GM19238 (cell line): ENCODE measurements around the gene MPRIP.

Experiments
- DNase-seq: peaks from one replicate; pipeline ENCODE4 v3.0.0; 2011; ENCODE audit warnings: low spot score; ENCODE audit not compliant: insufficient read length

Gene MPRIP

DNA sequence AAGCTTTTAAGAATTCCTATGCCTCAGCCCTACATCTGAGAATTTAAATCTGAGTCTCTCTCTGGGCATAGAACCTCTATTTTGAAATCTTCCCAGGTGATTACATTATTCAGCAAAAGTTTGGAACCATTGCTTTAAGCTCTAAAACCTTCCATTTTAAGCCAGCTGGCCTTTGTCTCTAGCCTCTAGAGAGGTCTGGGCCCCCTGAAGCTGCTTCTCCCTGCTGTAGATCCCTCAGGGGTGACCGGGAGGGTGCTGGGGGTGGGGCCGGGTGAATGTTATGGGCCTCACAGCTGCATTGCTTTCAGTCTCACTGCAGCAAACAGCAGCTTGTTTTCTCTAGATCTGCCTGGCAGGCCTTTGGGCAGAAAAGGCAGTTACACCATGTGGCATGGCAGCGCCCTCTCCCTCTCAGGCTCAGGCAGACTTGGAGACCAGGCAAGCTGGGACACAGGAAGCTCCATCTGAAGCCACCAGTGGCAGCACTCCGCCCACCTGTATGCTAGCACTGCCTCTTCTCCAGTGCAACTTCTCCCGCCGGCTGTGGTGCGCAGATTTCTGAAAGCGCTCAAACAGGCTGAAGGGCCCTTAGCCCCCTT lies 66.3 kb downstream of the MPRIP start:
- DNase-seq = no peak

DNA sequence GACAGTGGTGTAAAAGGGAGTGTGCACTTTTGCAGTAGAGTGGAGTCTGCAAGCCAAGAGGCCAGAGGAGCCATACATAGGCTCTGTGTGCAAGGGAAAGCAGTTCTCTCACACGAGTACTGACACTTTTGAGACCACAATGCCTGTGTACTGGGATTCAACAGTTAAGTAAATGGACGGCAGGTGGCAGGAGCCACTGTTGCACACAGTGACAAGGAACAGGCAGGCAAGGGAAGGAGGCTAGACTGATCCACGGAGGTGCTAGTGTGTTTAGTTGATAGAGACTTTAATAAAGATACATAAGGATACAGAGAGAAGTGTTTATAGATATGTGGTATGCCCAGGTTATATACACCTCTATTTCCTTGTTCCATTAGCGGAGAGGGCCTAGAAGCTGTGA lies 67.0 kb downstream of the MPRIP start:
- DNase-seq = no peak

DNA sequence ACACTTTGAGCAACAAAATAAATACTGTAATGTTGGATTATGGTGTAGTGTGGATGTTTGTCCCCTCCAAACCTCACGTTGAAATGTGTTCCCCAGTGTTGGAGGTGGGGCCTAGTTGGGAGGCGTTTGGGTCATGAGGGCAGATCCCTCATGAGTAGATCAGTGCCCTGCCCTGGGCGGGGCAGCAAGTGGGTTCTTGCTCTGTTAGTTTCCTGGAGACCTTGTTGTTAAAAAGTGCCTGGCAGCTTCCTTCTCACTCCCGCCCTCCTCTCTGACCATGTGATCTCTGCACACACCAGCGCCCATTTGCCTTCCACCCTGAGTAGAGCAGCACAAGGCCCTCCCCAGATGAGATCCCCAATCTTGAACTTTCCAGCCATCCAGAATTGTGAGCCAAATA lies 67.7 kb downstream of the MPRIP start:
- no peak for DNase-seq

DNA sequence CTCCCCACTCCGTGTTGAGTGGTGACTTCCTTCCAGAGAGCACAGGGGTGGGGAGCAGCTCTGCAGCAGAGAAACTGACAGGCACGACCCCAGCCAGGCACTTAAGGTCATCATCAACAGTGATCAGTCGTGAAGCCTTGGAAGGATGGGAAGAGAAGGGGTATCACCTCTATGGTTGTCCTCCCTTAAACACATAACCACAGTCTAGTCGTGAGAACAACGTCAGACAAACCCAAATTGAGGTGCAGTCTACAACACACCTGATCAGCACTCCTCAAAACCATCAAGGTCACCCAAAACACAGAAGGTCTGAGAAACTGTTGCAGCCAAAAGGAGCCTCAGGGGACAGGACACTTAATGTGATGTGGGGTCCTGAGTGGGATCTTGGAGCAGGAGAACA lies 68.3 kb downstream of the MPRIP start:
- no peak for DNase-seq

DNA sequence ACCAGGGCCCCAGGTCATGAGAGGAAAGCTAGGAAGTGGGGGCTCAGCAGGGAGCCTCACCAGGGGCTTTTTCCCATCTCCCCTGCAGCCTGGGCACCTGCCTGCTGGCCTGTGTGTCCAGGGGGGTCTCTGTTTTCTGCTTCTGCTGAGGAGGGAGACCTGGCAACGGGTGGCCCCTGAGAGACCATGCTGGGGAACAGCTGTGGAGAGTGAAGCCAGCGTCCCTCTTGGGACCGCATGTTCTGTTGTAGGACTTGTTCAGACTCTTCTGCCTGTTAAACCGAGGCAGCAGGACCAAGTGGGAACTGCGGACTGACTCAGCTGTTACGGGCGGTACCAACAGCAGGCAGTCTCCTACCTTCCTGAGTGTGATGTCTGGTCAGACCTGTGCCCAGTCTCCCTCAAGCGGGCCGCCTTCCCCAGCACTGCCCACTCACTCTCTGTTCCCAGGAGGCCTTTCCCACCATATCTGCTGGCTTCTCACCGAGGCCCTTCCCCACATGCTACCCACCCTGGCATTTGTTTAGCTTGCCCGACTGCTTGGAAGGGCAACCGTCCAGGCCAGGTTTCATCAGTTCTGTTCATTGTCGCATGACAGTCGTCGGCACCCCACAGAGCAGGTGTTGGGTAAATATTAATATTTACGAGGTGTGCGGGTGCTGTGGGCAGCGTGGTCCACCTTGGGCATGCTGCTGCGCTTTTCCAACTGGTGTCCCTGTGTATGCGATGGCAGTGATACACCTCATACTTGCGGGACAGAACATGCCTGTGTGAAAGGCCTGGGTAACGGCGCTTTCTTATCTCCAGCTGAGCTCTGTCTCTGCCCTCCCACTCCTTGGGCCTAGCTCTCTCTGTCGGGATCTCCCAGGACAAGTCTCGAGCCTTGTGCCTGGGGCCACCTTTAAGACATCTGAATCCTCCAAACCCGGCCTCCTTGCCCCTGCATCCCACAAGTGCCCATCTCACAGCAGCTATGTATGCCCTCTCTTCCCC lies 69.4 kb downstream of the MPRIP start:
- DNase-seq = no peak

DNA sequence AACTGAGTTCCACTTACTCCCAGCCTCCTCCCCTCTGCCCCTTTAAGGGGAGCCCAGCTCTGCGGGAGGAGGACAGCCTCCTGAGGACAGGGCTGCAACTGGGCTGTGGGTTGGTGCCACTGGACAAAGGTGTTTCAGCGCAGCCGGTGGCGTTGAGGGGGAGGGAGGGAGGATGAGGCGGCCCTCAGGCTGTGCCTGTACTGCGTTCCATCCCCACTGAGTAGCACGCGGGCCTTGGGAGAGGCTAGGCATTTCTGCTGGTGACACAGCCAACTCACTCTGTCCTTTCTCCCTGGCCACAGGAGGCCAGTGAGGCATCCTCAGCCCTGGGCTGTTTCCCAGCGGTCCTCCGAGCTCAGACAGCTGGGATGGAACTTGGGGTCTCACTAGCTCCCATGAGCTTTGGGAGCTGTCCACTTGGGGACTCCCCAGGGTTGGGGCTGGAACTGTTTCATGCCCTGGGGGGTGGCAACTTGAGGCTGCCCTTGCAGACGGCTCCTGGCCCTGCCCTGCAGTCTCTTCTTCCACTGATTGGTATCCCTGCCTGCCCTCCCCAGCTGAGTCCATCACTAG lies 70.5 kb downstream of the MPRIP start:
- DNase-seq = no peak

DNA sequence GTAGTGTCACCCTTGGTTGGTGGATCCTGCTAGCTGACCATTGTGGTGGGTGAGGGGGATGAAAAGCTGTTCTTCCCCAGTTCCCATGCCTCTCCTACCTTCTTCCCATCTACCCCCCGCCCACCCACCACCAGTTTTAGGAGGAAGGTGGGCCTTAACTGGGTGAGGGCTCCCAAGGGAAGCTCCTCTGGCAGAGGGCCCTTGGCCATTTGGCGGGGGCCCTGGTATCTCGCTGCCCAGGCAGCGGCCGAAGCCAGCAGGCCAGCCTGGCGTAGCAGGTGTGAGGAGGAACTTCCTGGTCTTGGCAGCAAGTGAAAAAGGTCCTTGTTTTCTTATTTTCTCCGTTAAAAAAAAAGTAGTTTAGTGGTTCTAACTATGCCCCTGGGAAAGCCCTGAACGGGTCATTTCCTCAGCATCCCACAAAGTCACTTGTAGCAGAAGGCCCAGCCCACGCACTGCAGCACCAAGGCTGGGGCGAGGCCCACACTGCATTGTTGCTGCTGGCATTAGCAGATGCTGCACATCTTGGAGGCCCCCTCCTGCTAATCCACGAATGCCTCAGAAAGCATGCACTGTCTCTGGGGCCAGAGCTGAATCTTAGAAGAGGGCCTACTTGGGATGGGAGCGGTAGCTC lies 72.5 kb downstream of the MPRIP start:
- no peak for DNase-seq

DNA sequence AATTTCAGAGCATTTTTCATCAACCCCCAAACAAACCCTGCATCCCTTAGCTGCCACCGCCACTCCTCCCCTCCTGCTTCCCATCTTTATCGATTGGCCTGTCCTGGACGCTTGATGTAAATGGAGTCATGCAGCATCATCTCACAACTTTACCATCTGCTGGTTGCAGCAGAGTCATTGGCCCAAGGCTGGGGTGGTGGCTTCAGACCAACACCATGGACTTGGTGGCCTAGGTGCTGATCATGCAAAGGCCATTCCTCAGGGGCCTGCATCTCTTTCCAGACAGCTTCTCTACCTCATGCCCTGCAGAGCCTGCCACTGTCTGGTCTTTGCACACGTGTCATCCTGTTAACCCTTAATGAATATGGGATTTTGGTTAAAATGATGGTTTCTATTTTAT lies 73.4 kb downstream of the MPRIP start:
- DNase-seq = no peak

DNA sequence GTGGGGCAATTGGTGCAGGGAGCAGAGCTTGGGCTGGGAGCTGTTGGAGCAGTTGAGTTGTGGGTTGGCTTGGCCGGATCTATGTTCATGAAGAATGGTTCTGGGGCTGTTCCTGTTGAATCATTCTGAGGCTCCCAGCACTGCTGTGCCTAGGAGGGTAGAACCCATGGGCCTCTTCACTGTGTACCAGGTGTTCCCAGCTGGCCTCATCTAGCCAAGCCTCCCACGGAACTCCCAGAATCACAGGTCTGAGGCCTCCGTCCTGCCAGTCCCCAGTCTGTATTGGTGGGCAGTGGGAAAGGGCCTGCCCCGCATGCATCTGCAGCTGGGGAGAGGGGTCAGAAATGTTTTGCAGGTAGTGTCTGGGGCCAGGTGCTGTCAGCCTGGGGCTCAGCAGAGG lies 74.1 kb downstream of the MPRIP start:
- no peak for DNase-seq

DNA sequence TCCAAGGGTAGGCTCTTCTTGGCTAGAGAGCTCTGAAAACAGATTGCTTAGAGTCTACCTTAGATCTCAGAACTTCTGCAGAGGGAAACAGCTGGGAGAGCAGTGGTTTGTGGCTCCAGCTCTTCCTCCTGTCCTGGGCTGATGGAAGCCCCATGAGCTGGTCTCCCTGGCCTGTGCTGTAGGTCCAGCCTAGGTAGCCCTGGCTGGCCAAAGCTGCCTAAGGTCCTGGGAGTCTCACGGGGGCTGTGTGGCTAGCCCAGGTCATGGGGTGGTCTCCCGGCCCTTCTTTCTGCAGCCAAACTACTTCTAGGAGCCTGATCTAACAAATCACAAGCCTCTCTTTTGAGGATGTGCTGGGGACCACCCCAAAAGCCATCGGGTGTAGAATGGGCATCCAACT lies 75.7 kb downstream of the MPRIP start:
- no peak for DNase-seq

DNA sequence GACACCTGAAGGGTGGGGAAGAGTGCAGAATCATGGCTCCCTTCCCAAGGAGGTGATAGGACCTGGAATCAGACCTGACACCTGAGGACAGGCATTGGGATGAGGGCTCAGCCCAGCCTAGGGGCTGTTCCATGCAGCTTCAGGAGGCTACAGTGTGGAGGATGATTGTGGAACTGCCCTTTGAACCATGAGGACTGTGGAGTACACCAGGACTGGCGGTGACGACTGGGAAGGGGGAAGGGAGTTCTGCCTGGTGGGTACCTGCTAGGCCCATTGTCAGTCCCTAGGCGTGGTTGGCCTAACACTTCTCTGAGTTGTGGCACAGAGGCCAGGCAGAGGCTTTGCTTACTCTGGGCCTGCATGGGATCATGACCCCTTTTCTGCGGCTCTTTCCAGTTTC lies 76.1 kb downstream of the MPRIP start:
- no peak for DNase-seq

DNA sequence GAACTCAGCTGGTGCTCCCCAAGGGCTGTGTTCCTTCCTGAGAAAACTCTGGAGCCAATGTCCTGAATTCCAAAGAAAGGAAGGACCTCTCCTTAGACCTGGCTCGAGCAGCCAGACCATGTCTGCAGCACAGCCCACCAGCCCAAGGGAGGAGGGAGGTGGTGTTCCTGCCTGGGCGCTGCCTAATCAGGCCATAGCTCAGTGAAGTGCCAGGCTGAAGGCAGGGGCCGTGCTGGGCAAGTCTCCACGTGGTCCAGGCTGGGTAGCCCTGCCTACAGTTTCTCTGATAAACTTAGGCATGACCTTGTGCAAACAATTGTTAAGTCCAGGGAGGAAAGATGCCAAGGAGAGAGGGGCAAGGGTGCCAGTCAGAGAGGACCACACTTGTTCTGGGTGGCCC lies 76.8 kb downstream of the MPRIP start:
- no peak for DNase-seq

DNA sequence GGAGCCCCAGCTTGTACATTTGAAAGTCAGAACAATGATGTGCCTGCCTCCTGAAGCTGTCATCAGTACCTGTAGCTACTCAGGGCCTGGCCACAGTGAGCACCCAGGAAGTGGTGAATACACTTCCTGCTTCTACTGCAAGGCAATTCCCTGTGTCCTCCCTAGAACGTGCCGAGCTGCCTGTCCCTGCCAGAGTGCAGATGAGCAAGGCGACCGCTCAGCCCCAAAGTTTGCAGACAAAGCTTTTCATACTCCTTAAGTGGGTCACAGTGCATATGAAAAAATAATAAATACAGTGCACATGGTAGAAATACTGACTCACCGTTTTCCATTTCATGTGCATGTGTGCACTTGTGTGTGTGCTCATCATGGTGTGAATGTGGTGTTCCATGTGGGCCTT lies 77.3 kb downstream of the MPRIP start:
- DNase-seq = peak; percentile 50

DNA sequence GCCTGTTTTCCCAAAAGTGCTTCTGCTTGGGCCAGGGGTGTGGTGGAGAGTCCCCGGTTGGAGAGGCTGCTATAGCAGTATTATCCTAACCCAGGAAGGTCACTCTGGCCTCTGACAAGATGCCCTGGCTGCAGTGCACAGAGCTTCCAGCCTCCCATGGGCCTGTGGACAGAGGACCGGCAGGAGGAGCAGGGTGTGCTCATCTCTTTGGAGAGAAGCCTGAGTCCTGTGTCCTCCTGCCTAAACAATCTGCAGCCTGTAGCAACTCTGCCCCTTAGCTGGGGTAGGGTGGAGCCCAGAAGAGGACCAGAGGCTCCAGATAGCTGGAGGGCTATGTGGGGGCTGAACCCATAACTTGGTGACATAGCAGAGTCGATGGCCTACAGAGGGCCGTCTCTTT lies 78.0 kb downstream of the MPRIP start:
- DNase-seq = no peak

DNA sequence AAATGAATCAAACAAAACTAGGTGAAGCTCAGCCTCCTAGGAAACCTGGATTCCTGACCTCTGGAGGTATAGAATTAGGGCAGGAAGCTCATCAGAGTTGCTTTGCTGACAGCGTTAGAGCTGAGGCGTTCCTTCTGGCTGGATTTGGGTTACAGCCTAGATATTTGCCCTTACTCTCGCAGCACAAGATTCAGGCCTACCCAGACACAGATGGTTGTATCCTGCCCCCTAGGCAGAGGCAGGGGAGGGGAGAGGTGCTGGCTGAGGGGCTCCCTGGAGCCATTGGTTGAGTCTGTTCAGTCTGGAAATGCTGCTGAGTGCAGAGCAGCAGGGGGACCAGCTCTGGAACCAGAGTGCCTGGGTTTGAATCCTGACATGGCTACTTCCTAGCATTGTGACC lies 78.4 kb downstream of the MPRIP start:
- no peak for DNase-seq

DNA sequence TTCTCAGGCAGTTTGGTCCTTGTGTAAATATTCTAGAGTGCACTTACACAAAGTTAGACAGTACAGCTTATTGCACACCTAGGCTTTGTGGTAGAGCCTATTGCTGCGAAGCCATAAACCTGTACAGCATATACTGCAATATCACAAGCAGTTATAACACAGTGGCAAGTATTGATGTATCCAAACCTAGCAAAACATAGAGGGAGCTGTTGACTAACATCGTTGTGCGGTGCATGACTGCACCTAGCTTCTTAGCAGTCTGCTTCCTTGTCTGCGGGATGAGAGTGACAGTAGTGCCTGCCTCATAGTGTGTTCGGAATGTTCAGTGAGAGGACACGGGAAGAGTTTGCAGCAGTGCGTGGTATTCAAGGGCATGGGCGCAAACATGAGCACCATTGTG lies 78.9 kb downstream of the MPRIP start:
- DNase-seq = no peak

DNA sequence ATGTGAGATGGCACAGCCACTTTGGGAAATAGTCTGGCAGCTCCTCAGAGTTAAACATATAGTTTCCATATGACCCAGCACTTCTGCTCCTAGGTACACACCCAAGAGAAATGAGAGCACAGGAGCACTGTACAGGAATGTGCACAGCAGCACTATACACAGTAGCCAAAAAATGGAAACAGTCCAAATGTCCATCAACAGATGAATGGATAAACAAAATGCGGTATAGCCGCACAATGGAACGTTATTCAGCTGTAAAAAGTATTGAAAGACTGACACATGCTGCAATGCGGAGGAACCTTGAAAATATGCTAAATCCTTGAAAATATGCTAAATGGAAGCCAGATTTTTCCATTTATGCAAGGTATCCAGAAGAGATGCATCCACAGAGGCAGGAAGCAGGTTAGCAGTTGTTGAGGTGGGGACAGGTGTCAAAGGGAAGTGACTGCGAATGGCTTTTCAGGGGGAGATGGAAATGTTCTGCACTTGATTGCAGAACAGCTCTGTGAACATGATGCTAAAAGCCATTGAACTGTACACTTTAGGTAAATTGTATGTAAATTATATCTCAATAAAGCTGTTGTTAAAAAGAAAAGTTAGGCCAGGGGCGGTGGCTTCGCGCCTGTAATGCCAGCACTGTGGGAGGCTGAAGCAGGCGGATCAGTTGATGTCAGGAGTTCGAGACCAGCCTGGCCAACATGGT lies 80.7 kb downstream of the MPRIP start:
- DNase-seq = no peak

DNA sequence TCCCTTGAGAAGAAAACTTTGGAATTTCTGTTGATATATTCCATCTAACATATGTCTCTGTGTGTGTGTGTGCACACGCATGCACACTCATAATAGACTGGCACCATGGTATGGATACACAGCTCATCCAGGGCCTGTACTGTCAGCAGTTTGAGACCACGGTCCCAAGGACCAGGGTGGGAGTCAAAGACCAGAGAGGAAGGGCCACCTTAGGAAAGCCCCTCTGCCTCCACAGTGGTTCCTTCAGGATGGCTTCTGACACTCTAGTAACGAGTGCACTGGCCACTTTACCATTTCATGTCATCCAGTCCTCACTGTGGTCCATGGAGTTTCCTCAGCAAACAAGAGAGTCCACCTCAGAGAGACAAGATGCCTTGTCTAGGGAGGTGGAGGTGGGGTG lies 82.1 kb downstream of the MPRIP start:
- DNase-seq = no peak

DNA sequence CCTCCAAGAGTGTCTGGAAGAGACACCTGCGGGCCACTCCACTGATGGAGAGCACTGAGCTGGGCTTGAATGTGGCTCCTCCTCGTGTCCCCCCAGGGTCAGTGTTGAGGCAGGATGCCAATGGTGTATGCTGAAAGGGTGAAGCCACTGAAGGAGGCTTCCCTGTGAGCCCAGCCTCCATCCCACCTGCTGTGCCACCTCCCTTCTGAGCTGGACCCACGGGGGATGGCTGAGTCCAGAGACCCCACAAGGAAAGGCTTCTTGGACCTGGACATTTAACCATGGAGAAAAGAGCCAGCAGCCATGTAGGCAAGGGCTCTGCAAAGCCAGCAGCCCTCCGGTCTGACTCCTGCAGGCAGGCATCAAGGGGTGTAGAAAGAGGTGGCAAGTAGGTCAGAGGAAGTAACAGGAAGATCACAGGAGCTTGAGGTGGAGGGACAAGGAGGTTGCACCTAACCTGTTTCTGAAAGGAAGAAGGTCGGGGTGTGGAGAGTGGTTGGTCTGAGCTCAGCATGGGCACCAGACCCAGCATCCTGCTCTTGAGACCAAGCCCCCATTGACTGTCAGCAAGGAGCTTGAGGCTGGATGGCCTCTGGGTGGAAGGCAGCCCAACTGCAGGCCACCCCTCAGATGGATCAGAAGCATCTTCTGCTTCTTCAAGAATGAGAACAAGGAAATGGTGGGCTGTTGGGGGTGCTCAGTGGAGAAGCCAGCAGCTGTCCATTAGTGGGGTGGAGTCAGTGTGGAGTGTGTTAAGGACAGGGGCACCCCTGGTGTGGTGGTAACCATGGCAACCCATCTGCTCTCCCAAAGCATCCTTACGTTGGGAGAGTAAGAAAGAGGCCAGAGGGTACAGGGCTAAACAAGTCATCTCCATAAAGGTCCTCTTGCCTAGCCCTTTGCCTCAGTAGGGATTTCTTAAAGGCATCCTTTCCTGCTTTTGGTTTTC lies 83.2 kb downstream of the MPRIP start:
- no peak for DNase-seq
